ENCODE results near the gene ANKRD11. TPM values are rescaled to one million over a fixed set of nuclear protein-coding genes. Genes with fewer than 3 reads are reported as not detected.

The ANKRD11 gene
- polyA plus RNA-seq, 1 donor from 2014 or later: 32.5 TPM

- no peak overlapping the region for H3K4me2 ChIP-seq (ENCODE audit: low read length)
- H3K4me3 ChIP-seq (ENCODE audit: low read length): no peak overlapping the region
- H3K27me3 ChIP-seq (ENCODE audit: insufficient read depth, low read depth, low read length): no peaks in the 10 kb centered on the region
- H3K79me2 ChIP-seq (replicated peaks; ENCODE audit: insufficient read depth, low read length): no peaks in the 10 kb centered on the region
- no peaks in the 10 kb centered on the region for H3K36me3 ChIP-seq (ENCODE audit: insufficient read depth, low read length)
- H4K20me1 ChIP-seq (ENCODE audit: insufficient read depth): no peaks in the 10 kb centered on the region
- no peaks in the 10 kb centered on the region for H3K9me3 ChIP-seq (ENCODE audit: low read length)
- no peak overlapping the region for H3K27ac ChIP-seq (ENCODE audit: low read length)
- no peak for TF ChIP-seq SMC3 (conservative IDR thresholded peaks at IDR 0.05; ENCODE audit: poor library complexity)
- TF ChIP-seq MXI1 (conservative IDR thresholded peaks at IDR 0.05; ENCODE audit: poor library complexity, severe bottlenecking): no peak
- TF ChIP-seq POLR2AphosphoS5 (IDR thresholded peaks at IDR 0.05): no peak
- TF ChIP-seq RAD21 (conservative IDR thresholded peaks at IDR 0.05): no peak
- no peak for TF ChIP-seq EP300 (conservative IDR thresholded peaks at IDR 0.05; ENCODE audit: poor library complexity, severe bottlenecking)
- no peak for TF ChIP-seq EZH2 (IDR thresholded peaks at IDR 0.05; ENCODE audit: borderline replicate concordance, insufficient read depth, low read length, poor library complexity, severe bottlenecking)
- no peak for TF ChIP-seq CTCF (IDR thresholded peaks at IDR 0.05; ENCODE audit: poor library complexity, severe bottlenecking)
- no peak for TF ChIP-seq REST (IDR thresholded peaks at IDR 0.05; ENCODE audit: borderline replicate concordance)
- TF ChIP-seq TAF1 (IDR thresholded peaks at IDR 0.05; ENCODE audit: low read depth): no peak
- H3F3A ChIP-seq (ENCODE audit: insufficient read depth, low read length, poor library complexity, severe bottlenecking): no peaks in the 10 kb centered on the region
- no peaks in the 10 kb centered on the region for H3K9me2 ChIP-seq (ENCODE audit: insufficient read depth, low read length)
- H2AFZ ChIP-seq (ENCODE audit: low read depth, low read length): no peak overlapping the region
- H3K9ac ChIP-seq (ENCODE audit: low read length): no peak overlapping the region
Measured at GRCh38 chr16:89498839-89499238, 8.5 kb upstream of the ANKRD11 start.

DNA sequence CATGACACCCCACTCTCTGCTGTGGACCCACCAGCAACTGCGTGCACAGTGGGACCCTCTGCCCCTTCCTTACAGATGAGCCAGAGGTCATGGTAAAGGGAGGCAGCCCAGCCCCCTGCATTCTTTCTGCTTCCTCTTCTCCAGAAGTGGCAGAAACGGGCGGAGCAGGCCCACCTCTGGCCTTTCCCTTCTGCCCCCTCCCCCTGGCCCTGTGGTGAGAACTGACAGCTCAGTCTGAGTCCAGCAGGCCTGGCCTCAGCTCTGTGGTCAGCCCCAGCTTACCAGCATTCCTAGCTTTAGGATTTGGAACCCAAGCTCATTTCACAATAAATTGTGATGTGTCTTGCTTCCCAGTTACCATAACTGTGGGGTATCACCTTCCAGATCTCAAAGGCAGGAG is 4.8 kb upstream of the ANKRD11 start:
- no peaks in the 10 kb centered on the region for H3F3A ChIP-seq (ENCODE audit: insufficient read depth, low read length, poor library complexity, severe bottlenecking)
- no peaks in the 10 kb centered on the region for H3K9me3 ChIP-seq (ENCODE audit: low read length)
- H3K4me2 ChIP-seq (ENCODE audit: low read length): no peak overlapping the region
- peaks cover 13% of the 10 kb centered on the region for H3K79me2 ChIP-seq (replicated peaks; ENCODE audit: insufficient read depth, low read length)
- H3K36me3 ChIP-seq (ENCODE audit: insufficient read depth, low read length): no peaks in the 10 kb centered on the region
- H2AFZ ChIP-seq (ENCODE audit: low read depth, low read length): no peak overlapping the region
- H3K9ac ChIP-seq (ENCODE audit: low read length): no peak overlapping the region
- no peaks in the 10 kb centered on the region for H4K20me1 ChIP-seq (ENCODE audit: insufficient read depth)
- H3K9me2 ChIP-seq (ENCODE audit: insufficient read depth, low read length): no peaks in the 10 kb centered on the region
- no peak overlapping the region for H3K4me3 ChIP-seq (ENCODE audit: low read length)
- no peak overlapping the region for H3K27ac ChIP-seq (ENCODE audit: low read length)
- TF ChIP-seq RAD21 (conservative IDR thresholded peaks at IDR 0.05) (no peak), MXI1 (conservative IDR thresholded peaks at IDR 0.05; ENCODE audit: poor library complexity, severe bottlenecking) (no peak), TAF1 (IDR thresholded peaks at IDR 0.05; ENCODE audit: low read depth) (no peak), POLR2AphosphoS5 (IDR thresholded peaks at IDR 0.05) (no peak), EZH2 (IDR thresholded peaks at IDR 0.05; ENCODE audit: borderline replicate concordance, insufficient read depth, low read length, poor library complexity, severe bottlenecking) (no peak), EP300 (conservative IDR thresholded peaks at IDR 0.05; ENCODE audit: poor library complexity, severe bottlenecking) (no peak), SMC3 (conservative IDR thresholded peaks at IDR 0.05; ENCODE audit: poor library complexity) (no peak), REST (IDR thresholded peaks at IDR 0.05; ENCODE audit: borderline replicate concordance) (no peak), CTCF (IDR thresholded peaks at IDR 0.05; ENCODE audit: poor library complexity, severe bottlenecking) (no peak)
- H3K27me3 ChIP-seq (ENCODE audit: insufficient read depth, low read depth, low read length): no peaks in the 10 kb centered on the region
